Mononuclear cell (primary cell): ENCODE results near the gene ABT1. TPM values are rescaled to one million over a fixed set of nuclear protein-coding genes. Genes with fewer than 3 reads are reported as not detected.

Source experiments
- H3K27me3 ChIP-seq: 2 replicates; pipeline ENCODE4 v1.6.0; 2011; ENCODE audit warnings: low read length, control low read depth; ENCODE audit not compliant: insufficient read depth
- H3K4me1 ChIP-seq: 2 replicates; pipeline ENCODE4 v1.5.1; 2011; ENCODE audit warnings: mild to moderate bottlenecking, low read length, control low read depth; ENCODE audit not compliant: insufficient read depth
- H3K4me3 ChIP-seq: 2 replicates; pipeline ENCODE4 v1.5.1; 2011; ENCODE audit warnings: mild to moderate bottlenecking, low read length, moderate library complexity
- H3K9me3 ChIP-seq: 2 replicates; pipeline ENCODE4 v1.5.1; 2011; ENCODE audit warnings: low read depth, mild to moderate bottlenecking, control low read depth, low read length
- total RNA-seq: library from RNA; depleted of rRNA; stranded (reverse); fragments of >200 nt; gene quantifications from one replicate; pipeline ENCODE4 v1.2.3, GENCODE V29; 2012

Gene ABT1
- total RNA-seq, 1 donor, result 36.9 TPM

DNA sequence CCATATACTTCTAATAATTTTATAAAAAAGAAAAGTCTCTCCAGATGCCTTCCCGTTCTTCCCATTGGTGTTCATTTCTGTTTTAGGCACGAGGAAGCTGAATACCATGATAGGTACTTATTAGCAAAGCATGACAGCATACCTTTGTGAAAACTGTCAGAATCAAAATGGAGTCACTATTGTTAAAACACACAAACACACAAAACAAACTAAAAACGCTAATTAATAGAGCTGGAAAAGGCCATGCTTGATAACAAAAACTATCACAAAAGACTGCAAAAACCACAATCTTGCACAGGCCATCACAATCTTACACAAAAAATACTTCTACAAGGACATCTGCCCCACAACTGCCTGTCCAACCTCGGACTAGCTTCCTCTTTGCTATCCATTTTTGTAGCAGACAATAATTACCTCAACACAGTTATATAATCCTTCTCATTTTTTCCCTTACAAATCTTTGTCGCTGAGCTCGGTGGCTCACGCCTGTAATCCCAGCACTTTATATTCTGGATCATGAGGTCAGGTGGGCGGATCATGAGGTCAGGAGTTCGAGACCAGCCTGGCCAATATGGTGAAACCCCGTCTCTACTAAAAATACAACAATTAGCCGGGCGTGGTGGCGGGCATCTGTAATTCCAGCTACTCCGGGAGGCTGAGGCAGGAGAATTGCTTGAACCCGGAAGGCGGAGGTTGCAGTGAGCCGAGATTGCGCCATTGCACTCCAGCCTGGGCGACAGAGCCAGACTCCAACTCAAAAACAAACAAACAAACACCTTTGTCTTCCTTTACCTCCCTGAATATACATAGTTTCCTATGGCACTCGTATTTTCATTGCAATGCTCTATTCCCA, 3.2 kb upstream of the ABT1 start:
- Histone ChIP-seq H3K9me3 (no peaks in the 10 kb centered on the region), H3K4me1 (peaks cover 27% of the 10 kb centered on the region), H3K27me3 (peaks cover 50% of the 10 kb centered on the region), H3K4me3 (no peak overlapping the region)

DNA sequence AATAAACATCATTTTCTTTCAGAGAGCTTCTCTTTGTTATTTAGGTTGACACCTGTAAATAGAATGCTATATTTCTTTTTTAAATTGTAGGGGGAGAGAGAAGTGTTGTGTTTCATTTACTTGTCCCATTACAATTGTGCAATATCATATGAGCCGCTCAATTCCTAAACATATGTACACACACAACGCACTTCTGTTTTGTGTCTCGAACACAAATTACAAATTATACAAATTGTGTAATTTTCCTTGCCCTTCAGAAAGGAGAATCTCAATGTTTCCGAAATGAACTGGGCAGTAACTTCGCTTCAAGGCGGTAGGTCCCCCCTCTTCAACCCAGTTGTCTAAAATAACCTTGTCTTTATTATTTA, 2.6 kb upstream of the ABT1 start:
- peaks cover 29% of the 10 kb centered on the region for H3K4me1 ChIP-seq
- H3K27me3 ChIP-seq, result peaks cover 50% of the 10 kb centered on the region
- no peak overlapping the region for H3K4me3 ChIP-seq
- no peaks in the 10 kb centered on the region for H3K9me3 ChIP-seq

DNA sequence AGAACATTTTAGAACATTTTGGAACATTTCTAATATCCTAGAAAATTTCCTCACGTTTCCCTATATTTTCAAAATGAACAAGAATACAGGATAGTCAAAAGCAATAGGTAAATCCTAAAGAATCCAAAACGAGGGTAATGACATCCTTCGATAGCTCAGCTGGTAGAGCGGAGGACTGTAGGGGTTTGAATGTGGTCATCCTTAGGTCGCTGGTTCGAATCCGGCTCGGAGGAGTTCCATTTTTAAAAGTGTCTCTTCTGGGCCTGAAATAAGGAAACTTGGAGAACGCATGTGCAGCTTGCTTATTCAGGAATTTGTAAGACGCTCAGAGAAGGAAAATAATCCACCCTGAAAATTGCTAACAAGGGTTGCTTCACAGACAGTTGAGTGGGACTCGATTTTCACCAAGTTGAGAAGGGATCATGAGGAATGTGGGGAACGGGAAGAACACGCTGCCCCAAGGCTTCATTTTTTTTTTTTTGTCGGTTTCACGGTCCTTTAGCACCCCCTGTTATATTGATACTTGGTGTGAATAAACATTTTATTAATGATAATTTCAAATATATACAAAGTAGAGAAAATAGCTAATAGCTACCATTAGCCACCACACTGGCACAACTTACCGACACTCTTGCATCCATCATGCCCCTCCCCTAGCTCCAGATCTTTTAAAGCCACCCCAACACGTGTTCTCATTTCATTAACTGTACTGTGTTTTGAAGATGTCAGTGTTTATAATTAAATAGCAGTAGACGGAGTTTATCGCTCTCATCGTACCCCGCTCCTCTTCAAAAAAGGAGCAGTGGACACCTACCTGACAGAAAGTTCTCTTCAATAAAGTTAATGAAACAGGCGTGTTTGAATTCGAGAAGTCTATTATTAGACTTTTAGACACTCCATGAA, 1.8 kb upstream of the ABT1 start:
- Histone ChIP-seq H3K27me3 (peaks cover 48% of the 10 kb centered on the region), H3K4me3 (no peak overlapping the region), H3K9me3 (no peaks in the 10 kb centered on the region), H3K4me1 (peaks cover 29% of the 10 kb centered on the region)

DNA sequence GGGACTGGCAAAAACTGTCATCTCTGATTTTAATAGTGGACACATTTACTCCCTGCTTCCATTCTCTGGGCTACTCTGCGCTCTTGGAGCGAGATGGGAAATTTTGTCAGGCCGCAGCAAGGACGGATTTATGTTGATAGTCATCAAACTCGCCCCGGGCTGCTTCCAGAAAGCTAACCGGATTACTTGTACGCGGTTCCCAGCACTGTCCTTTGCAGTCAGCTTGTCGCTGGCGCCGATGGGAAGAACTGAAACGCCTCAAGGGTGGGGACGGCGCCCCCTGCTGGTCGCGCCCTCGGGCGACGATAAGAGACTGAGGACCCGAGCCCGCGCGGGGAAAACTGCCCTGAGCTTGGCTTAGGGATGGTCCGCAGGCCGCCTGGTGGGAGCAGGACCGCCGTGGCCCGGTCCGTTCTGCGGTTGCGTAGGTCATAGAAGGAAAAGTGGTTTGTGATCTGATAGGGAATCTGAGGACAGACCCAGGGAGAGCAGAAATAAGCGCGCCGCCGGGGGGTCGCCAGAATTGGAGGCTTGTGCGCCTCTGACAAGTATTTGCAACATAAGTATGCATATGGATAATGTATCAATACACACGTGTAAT, 984 bp upstream of the ABT1 start:
- Histone ChIP-seq H3K27me3 (peaks cover 41% of the 10 kb centered on the region), H3K4me3 (peak overlapping the region; percentile 74), H3K4me1 (peaks cover 29% of the 10 kb centered on the region), H3K9me3 (no peaks in the 10 kb centered on the region)

DNA sequence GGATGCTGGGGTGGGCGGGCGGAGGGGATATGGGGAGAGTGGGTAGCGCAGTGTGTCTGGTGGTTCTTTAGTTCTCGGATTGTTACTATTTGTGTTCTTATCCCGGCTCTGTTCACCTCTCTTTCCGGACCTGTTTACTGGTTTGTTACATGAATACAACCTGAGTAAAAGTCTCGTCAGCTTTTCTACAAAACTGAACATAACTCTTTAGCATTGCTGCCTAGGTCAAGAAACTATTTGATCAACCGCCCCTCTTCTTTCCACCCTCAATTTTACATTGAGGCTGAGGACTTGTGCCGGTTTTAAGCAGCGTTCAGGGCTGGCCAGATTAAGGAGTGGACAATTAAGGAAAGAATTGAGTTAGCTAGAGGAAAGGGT, 625 bp downstream of the ABT1 start:
- Histone ChIP-seq H3K9me3 (no peaks in the 10 kb centered on the region), H3K4me3 (peak overlapping the region; percentile 74), H3K4me1 (peaks cover 29% of the 10 kb centered on the region), H3K27me3 (peaks cover 33% of the 10 kb centered on the region)

DNA sequence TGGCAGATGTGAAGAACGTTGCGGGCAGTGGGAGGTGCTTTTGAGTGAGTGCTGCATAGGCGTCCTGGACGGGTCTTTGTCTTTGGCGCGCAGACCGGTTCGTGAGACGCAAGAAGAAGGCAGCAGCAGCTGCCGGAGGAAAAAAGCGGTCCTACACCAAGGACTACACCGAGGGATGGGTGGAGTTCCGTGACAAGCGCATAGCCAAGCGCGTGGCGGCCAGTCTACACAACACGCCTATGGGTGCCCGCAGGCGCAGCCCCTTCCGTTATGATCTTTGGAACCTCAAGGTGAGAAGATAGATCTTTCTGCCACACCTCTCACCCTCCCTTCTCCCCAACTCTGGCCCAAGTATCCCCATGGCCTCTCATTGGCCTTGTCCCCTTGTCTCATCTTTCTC, 1.1 kb downstream of the ABT1 start:
- Histone ChIP-seq H3K9me3 (no peaks in the 10 kb centered on the region), H3K27me3 (peaks cover 28% of the 10 kb centered on the region), H3K4me3 (peak overlapping the region; percentile 74), H3K4me1 (peaks cover 29% of the 10 kb centered on the region)

DNA sequence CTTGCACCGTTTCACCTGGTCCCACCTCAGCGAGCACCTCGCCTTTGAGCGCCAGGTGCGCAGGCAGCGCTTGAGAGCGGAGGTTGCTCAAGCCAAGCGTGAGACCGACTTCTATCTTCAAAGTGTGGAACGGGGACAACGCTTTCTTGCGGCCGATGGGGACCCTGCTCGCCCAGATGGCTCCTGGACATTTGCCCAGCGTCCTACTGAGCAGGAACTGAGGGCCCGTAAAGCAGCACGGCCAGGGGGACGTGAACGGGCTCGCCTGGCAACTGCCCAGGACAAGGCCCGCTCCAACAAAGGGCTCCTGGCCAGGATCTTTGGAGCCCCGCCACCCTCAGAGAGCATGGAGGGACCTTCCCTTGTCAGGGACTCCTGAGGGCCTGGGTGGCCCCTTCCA, 1.5 kb downstream of the ABT1 start:
- Histone ChIP-seq H3K9me3 (no peaks in the 10 kb centered on the region), H3K27me3 (peaks cover 24% of the 10 kb centered on the region), H3K4me3 (no peak overlapping the region), H3K4me1 (peaks cover 29% of the 10 kb centered on the region)

DNA sequence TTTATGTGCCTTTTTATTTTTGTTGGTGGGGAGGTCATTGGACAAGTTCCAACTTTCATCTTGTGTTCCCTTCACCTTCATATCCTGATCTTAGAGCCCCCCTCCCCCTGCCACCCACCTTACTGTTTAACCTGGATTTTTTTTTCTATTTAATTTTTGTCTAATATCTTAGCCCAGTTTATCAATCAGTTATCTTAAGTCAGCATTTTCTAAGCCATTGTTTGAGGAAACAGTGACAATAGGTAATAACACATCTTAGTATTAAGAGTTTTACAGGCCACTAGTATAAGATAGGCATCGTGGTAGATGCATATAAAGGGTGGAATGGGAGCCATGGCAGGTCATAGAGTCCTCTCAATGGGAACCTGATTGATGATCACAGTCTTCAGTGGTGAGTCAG, 2.4 kb downstream of the ABT1 start:
- Histone ChIP-seq H3K9me3 (no peaks in the 10 kb centered on the region), H3K27me3 (peaks cover 15% of the 10 kb centered on the region), H3K4me1 (peaks cover 29% of the 10 kb centered on the region), H3K4me3 (no peak overlapping the region)

DNA sequence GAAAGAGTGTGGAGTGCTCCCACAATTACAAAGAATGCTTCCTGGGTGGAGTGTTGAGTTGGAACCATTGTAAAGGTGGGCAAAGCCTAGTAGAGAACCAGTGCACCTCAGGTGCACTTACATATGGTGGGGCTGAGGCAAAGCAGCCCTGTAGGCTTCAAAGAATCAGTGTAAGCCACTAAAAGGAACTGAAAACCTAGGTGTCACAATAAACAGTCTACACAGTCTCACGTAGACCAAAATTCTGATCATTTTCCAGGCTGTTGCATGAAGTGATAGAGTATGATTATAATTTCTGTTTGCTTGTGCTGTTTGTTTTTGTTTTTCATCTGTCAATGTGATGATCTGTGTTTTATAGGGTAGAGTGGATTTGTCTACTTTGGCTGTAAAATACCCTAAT, 2.8 kb downstream of the ABT1 start:
- H3K27me3 ChIP-seq, result peaks cover 11% of the 10 kb centered on the region
- H3K9me3 ChIP-seq, result no peaks in the 10 kb centered on the region
- H3K4me1 ChIP-seq, result peaks cover 29% of the 10 kb centered on the region
- H3K4me3 ChIP-seq, result no peak overlapping the region

DNA sequence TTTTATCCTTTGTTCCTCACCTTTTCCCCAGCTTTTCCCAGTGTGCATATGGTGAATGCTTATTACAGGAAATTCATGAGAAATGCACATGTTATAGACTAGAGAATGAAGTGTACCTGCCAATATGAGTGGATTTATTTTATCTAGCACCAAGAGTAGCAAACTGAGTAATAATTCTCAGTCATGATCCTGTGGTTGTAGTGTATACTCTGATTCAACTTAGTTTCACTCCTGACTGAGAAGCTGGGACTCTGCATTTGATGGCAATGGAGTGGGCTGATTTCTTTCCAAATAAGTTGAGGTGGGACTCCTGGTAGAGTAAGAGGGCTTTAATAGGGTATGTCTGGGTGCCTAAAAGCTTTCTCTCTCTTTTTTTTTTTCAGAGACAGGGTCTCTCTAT, 4.0 kb downstream of the ABT1 start:
- Histone ChIP-seq H3K27me3 (no peaks in the 10 kb centered on the region), H3K4me3 (no peak overlapping the region), H3K4me1 (peaks cover 18% of the 10 kb centered on the region), H3K9me3 (no peaks in the 10 kb centered on the region)

DNA sequence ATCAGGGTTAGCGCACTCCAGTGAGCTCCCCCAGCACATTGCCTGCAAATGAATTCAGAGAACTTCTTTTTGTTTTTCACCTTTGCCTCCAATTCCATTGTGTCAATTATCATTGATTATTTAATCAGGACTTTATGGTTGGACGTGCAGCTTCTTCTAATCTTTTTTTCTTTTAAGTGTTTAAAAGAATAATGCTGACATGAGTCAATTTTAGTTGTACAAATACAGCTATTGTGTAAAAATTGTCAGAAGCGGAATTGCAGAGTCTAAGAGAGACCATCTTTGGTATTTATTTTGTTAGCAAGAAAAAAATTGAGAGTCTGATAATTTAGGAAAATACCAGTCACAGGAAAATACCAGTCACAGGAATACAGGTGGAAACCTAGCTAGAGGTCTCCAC, 5.5 kb downstream of the ABT1 start:
- Histone ChIP-seq H3K4me3 (no peak overlapping the region), H3K9me3 (no peaks in the 10 kb centered on the region), H3K27me3 (no peaks in the 10 kb centered on the region), H3K4me1 (peaks cover 14% of the 10 kb centered on the region)

DNA sequence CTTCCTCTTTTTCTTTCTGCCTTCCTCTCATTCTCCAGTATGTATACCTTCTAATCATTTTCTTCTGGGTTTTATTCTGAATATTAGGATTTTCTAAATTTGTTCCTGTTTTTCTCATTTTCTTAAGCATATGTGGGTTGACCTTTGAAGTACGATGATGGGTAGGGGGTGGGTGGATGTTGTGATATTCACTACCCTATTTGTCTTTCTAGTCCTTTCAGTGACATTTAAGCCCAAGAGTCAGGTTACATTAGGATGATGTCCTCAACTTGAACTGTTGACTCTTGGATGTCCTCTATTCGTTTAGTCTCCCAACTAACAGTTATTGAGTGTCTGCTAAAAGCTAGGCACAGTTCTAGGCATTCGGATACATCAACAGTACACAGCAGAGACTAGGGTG, 7.3 kb downstream of the ABT1 start:
- H3K4me1 ChIP-seq, result no peaks in the 10 kb centered on the region
- no peaks in the 10 kb centered on the region for H3K9me3 ChIP-seq
- no peak overlapping the region for H3K4me3 ChIP-seq
- H3K27me3 ChIP-seq, result no peaks in the 10 kb centered on the region

DNA sequence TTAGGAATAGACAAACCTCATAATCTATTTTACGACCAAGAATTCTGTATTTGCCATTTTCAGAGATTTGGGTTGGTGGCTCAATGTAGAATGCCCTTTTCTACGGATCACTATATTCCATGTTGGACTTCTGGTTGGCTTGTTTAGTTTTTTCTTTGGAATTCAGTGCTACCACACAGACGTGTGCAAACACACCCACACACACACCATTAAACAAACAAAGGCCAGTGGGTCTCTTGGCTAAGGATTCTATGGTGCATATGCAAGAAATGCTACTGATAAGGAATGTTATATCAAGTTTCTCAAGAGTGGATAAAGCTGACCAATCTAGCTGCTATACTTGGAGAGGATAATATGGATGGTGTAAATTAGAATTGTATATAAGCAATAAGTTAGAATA, 8.0 kb downstream of the ABT1 start:
- Histone ChIP-seq H3K9me3 (no peaks in the 10 kb centered on the region), H3K4me3 (no peak overlapping the region), H3K4me1 (no peaks in the 10 kb centered on the region), H3K27me3 (no peaks in the 10 kb centered on the region)

DNA sequence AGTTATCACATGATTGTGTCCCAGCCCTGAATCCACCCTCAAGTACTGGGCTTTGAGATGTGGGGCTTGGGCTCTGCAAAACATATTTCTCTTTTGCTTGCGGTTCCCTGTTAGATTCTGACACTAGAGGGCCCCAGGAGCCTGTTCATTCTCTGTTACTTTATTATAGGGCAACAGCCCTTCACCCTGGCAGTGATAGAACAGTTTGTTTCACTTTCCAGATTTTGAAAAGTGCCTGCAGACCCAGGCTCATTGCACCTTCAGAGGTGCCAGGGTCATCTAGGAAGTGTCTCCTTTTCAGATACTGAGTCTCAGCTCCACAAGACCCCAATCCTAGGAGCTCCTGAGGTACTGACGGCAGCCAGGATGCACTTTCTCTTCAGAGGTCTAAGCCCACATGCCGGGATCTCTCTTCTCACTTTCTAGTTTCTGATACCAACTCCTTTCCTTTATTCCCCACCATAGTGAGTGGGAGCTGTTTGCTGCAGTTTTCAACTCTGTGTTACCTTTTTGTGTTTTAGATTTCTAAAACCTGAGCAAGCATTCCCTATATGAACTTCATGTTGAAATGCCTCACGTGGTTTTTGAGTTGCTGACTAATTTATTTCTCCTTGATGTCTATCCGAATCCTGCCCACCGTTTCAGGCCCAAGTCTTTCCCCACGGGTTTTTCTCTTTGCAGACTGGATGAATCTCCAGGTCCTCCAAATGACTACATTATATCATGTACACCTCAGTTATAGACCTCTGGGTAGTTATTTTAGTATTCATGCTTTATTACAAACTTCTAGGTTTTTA, 10.9 kb downstream of the ABT1 start:
- H3K27me3 ChIP-seq, result peaks cover 12% of the 10 kb centered on the region
- H3K4me1 ChIP-seq, result no peaks in the 10 kb centered on the region
- no peak overlapping the region for H3K4me3 ChIP-seq
- H3K9me3 ChIP-seq, result no peaks in the 10 kb centered on the region
